Measurements from ENCODE around the gene ACP6. TPM values are rescaled to one million over a fixed set of nuclear protein-coding genes. Genes with fewer than 3 reads are reported as not detected.

ACP6 gene
- total RNA-seq, 2 donors from 2014 or later = 10.8 to 11.4 TPM

GRCh38 chr1:147676311-147677085, 6.2 kb upstream of the ACP6 start:
- no peak for ATAC-seq (ENCODE audit: insufficient number of reproducible peaks, low FRiP score, low read depth)
- Histone ChIP-seq H3K27me3 (replicated peaks; ENCODE audit: insufficient read depth) (no peaks in the 10 kb centered on the region), H3K4me1 (ENCODE audit: control insufficient read depth in 1 of 2, low read depth in 2 of 2) (no peaks in the 10 kb centered on the region), H3K9me3 (peaks cover 8% of the 10 kb centered on the region), H3K27ac (no peak overlapping the region), H3K4me3 (no peak overlapping the region), H3K36me3 (no peaks in the 10 kb centered on the region)
- no peak for DNase-seq (ENCODE audit: low spot score)
- TF ChIP-seq CTCF (IDR thresholded peaks at IDR 0.05) = no peak

- Histone ChIP-seq H3K27me3 (replicated peaks; ENCODE audit: insufficient read depth) (no peaks in the 10 kb centered on the region), H3K36me3 (no peaks in the 10 kb centered on the region), H3K4me3 (no peak overlapping the region), H3K4me1 (ENCODE audit: control insufficient read depth in 1 of 2, low read depth in 2 of 2) (peaks cover 1 to 4% of the 10 kb centered on the region in 2 donors), H3K27ac (no peak overlapping the region), H3K9me3 (peaks cover 8% of the 10 kb centered on the region)
- no peak for TF ChIP-seq CTCF (IDR thresholded peaks at IDR 0.05)
- ATAC-seq (ENCODE audit: insufficient number of reproducible peaks, low FRiP score, low read depth) (no peak), DNase-seq (ENCODE audit: low spot score) (no peak)
Measured at GRCh38 chr1:147673816-147674215, 3.5 kb upstream of the ACP6 start.

GRCh38 chr1:147673406-147673805, 3.1 kb upstream of the ACP6 start:
- peaks cover 5 to 8% of the 10 kb centered on the region in 2 donors for H3K4me1 ChIP-seq (ENCODE audit: control insufficient read depth in 1 of 2, low read depth in 2 of 2)
- no peaks in the 10 kb centered on the region for H3K36me3 ChIP-seq
- DNase-seq (ENCODE audit: low spot score) (no peak), ATAC-seq (ENCODE audit: insufficient number of reproducible peaks, low FRiP score, low read depth) (no peak)
- H3K27ac ChIP-seq = no peak overlapping the region
- no peak for TF ChIP-seq CTCF (IDR thresholded peaks at IDR 0.05)
- H3K9me3 ChIP-seq = peaks cover 5% of the 10 kb centered on the region
- H3K27me3 ChIP-seq (replicated peaks; ENCODE audit: insufficient read depth) = no peaks in the 10 kb centered on the region
- no peak overlapping the region for H3K4me3 ChIP-seq

GRCh38 chr1:147669469-147670318, 630 bp downstream of the ACP6 start:
- no peaks in the 10 kb centered on the region for H3K27me3 ChIP-seq (replicated peaks; ENCODE audit: insufficient read depth)
- H3K4me1 ChIP-seq (ENCODE audit: control insufficient read depth in 1 of 2, low read depth in 2 of 2) = peaks cover 6 to 12% of the 10 kb centered on the region in 2 donors
- DNase-seq (ENCODE audit: low spot score) (no peak), ATAC-seq (ENCODE audit: insufficient number of reproducible peaks, low FRiP score, low read depth) (no peak)
- no peaks in the 10 kb centered on the region for H3K36me3 ChIP-seq
- no peaks in the 10 kb centered on the region for H3K9me3 ChIP-seq
- H3K27ac ChIP-seq = peak overlapping the region; percentile 56 to 60
- H3K4me3 ChIP-seq = peak overlapping the region; percentile 78
- peak; percentile 10 for TF ChIP-seq CTCF (IDR thresholded peaks at IDR 0.05)

GRCh38 chr1:147665521-147665920, 4.8 kb downstream of the ACP6 start:
- Histone ChIP-seq H3K4me3 (no peak overlapping the region), H3K27ac (no peak overlapping the region), H3K4me1 (ENCODE audit: control insufficient read depth in 1 of 2, low read depth in 2 of 2) (peaks cover 6 to 12% of the 10 kb centered on the region in 2 donors), H3K27me3 (replicated peaks; ENCODE audit: insufficient read depth) (no peaks in the 10 kb centered on the region), H3K36me3 (peaks cover 2% of the 10 kb centered on the region), H3K9me3 (peaks cover 4% of the 10 kb centered on the region)
- DNase-seq (ENCODE audit: low spot score) (no peak), ATAC-seq (ENCODE audit: insufficient number of reproducible peaks, low FRiP score, low read depth) (no peak)
- peak; percentile 15 for TF ChIP-seq CTCF (IDR thresholded peaks at IDR 0.05)

All from thoracic aorta (tissue), 2 donors.